ENCODE measurements around the gene KRT71.
"Not testable (repeated sequence)": the region's sequence is repeated elsewhere in the genome, so short reads cannot be mapped to it uniquely, and the experiment has no call there.

KRT71 gene

DNA sequence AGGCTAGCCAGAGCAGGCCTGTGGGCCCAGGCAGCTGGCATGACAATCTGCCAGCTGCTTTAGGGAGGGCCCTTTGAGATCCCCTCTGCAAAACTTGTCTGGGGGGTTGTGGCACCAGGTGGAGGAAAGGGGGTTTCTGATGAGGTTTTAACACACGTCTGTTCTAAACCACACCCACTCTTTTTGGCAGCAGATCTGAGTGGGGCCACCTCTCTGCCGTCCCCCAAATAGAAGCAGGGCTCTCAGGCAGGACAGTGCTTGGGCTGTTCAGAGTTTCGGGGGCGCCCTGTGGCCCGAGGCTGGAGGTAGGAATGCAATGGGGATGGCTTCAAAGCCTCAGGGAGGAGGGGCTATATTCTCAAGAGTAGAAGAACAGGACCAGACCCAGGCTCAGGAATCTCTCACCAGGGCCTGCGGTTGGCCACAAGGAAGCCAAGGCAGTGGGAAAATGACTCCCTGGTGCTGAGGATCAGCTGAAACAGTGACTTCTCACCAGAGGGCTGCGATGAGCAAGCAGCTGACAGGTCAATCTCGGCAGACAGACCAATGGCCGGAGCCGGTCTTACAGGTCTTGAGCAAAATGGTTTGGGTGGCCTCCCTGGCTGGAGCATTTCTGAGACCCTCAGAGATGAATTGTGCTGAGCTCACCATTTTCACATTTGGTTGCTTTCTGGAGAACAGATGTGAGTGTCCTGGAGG is 31.2 kb downstream of the KRT71 start:
- no peak for DNase-seq (ENCODE audit: low read depth, low spot score)

DNA sequence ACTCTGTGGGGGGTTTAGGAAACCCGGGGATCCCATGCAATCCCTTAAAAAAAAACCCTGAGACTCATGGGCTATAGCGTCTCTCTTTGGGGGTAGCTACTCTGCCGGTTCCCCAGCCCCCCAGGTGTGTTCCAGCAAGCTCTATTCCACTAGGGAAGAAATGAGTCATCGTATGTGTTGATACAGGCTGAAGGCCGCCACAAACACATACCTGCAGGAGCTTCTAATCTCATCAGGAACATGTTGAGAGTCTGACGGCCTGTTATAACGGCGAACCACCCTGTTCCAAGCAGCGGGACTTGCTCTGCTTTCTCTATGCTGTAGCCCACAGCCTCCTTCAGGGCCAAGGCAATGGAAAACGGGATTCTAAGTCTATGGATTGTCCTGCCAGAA is 31.8 kb downstream of the KRT71 start:
- no peak for DNase-seq (ENCODE audit: low read depth, low spot score)

DNA sequence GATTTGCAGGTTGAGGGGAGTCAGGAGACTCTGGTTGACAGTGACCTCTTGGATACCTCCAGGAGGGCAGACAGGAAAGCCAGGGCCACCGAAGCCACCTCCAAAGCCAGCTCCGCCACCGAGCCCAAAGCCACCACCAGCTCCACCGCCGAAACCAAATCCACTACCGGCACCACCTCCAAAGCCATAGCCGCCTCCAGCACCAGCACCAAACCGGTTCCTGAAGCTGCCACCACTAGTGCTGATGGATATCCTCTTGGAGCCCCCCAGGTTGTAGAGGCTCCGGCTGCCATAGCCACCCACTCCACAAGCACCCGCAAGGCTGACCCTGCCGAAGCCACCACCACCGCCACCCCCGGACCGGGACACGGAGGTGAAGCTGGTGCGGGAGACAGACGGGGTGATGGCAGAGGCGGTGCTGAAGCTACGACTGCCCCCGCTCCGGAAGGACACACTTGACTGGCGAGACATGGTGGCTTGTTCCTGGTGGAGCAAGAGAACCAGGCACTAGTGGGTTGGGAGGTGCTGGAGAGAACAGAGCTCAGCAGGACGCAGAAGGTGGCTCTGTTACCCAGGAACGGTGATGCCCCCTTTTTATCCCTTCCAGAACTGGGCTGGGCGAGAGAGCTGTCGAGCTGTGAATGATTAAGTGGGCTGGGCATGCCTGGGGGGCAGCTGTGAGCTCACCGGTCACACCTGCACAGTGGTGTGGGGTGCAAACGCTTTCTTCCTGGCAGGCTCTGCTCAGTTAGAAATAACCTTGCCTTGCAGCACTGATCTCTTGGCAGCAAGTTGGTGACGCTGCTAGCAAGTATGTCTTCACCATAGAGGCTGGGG is 32.9 kb downstream of the KRT71 start, which contains the start of gene KRT5:
TSS of gene KRT5 (minus strand) at position 569 of the 837 bp plus-strand sequence. CDS start at position 471, 98 bp downstream.
- no peak for DNase-seq (ENCODE audit: low read depth, low spot score)

DNA sequence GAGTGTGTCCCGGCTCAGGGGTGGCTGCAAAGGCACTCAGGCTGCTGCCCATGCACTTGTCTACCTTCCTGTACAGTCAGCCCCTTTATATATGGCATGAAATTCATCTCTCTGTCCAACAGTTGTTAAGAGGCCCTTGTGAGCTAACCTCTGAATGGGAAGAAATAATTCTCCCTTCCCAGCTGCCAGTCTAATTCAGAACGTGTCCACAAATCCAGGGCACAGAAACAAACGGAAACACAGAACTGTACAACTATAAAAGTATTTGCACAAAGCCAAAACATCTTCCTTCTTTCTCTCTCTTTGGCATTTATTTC is 33.6 kb downstream of the KRT71 start:
- no peak for DNase-seq (ENCODE audit: low read depth, low spot score)

DNA sequence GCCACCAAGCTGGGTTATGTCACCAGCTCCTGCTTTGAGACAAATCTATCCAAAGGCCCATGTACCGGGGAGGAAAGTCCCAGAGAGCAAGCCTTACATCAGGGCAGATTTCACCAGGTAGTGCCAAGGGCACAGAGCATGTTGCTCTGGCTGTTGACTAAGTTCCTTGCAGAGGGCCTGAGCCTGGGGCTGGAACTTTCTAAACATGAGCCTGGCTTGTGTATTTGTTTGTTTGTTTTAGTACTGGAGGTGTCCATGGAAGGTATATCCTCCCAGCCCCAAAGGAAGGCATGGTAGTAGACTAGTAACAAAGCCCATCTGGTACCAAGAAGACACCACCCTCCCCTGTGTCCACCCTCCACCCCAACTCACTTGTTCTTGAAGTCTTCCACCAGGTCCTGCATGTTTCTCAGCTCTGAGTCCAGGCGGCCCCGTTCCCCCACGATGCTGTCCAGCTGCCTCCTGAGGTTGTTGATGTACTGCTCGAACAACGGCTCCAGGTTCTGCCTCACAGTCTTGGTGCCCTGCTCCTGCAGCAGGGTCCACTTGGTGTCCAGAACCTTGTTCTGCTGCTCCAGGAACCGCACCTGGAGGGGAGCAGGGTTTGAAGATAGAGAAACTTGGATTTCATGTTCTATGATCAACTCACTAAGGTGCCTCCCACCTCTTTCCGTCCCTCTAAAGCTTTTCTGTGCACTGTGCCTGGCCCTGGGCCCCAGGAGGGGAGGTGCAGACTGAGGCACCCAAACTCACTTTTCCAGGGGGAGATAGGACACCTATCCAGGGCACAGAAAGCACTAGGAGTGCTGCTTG is 34.2 kb downstream of the KRT71 start:
- DNase-seq (ENCODE audit: low read depth, low spot score): no peak

DNA sequence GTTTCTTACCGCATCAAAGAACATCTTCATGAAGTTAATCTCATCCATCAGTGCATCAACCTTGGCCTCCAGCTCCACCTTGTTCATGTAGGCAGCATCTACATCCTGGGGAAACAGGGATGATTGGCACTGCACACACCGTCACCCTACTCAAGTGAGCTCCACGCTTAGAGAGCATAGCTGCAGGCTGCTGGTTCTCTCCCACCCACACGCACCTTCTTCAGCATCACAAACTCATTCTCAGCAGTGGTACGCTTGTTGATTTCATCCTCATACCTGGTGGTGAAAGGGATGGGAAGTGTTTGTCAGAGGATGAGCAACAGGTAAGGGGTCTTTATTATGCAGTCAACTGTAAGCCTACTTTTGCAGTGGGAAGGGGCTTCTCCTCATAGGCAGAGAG is 35.1 kb downstream of the KRT71 start:
- DNase-seq (ENCODE audit: low read depth, low spot score): no peak

DNA sequence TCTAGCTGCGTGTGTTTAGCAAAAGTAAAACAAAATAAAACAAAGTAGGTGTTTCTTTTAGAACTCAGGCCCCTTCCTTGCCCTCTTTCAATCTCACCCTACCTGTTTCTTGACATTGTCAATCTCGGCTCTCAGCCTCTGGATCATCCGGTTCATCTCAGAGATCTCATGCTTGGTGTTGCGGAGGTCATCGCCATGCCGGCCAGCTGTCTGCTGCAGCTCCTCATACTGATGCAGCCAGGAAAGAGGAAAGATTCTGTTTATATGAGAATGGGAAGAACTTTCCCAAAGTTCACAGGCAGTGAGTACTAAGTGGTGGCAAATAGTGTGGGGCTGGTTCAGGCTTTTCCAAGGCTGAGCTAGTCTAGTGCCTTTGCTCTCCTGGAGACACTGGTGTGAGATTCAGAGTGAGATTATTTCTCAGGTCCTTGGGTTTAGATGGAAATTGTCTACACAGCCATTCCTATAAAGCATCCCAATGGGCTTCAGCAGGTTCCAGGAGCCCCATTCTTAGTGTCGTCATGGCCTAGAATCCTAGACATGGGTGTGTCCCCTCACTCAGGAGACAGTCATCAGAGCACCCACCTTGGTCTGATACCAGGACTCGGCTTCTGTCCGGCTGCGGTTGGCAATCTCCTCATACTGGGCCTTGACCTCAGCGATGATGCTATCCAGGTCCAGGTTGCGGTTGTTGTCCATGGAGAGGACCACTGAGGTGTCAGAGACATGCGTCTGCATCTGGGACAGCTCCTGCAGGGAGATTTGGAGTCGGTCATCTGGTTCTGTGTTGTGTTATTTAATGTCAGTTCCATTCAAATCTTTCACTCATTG is 35.7 kb downstream of the KRT71 start:
- DNase-seq (ENCODE audit: low read depth, low spot score): no peak

DNA sequence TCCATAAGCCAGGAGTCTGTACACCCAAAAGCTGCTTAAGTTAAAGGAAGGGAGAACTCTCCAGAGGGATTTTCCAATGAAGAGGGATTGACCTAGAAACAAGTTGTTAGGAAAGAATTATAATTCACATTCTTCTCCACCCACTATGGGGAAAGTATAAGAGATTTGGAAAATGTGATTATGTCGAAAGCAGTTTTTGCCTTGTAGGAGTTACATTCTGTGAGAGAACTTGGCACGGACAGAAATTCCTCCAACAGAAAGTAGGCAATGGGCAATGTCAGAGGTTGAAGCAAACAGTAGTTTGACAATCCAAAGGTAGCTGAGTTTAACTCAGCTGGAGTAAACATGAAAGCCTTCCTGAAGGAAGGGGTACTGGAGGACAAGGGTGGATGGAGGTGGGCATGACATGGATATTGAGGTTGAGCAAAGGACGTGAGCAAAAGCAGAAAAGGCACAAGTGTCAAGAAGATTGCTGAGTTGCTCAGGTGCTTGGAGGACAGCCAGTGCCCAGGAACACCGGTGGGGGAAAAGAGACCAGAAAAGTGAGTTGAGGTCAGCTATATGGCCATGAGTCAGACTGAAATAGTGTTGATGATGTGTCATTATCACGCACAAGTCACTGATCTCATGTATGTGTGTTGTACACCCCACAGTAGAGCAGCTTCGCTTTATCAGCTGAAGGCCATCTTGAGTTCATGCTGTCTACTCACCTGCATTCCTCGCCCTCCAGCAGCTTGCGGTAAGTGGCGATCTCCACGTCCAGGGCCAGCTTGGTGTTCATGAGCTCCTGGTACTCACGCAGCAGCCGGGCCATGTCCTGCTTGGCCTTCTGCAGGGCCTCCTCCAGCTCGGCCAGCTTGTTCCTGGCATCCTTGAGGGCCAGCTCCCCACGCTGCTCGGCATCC is 36.8 kb downstream of the KRT71 start:
- no peak for DNase-seq (ENCODE audit: low read depth, low spot score)

DNA sequence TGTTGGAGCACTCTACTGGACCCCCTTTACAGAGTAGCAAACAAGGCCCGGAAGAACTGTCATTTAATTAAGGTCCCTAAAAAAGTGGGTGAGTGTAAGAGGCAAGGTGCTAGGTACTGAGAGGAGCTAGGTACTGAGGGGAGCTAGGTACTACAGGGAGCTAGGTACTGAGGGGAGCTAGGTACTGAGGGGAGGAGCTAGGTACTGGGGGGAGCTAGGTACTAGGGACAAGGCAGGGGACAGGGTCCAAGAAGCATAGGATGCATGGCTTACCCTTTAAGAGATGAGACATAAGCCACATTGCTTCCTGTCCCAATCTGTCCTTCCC is 37.7 kb downstream of the KRT71 start:
- no peak for DNase-seq (ENCODE audit: low read depth, low spot score)

DNA sequence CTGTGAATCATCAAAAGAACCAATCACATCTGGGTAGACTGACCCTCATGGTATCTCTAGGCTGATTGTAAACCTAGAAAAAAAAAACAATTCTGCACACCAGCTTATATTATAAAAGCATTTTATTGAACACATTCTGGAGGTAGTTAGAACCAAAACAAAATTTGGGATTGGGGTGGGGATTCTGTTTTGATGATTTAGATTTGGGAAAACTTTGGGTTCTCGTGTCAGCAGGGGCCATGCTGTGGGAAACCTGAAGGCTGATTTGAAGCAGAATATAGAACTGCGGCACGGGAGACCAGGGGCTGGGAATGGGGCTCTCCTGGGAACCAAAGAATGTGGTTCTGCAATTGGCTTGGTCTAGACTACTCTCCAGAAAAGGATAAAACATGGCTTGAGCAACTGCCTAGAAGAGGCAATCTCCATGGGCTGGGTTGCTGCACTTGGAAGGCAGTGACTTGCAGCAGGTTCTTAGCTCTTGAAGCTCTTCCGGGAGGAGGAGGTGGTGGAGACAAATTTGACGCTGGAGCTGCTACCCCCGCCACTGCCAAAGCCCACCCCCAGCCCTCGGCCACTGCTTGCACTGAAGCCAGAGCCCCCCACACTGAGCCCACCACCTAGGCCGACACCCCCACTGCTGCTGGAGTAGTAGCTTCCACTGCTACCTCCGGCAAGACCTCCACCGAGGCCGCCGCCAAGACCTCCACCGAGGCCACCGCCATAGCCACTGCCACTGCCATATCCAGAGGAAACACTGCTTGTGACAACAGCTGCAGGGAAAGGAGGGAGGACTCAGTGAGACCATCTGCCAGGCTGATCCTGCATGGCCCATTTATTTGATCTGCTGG is 38.2 kb downstream of the KRT71 start:
- no peak for DNase-seq (ENCODE audit: low read depth, low spot score)

DNA sequence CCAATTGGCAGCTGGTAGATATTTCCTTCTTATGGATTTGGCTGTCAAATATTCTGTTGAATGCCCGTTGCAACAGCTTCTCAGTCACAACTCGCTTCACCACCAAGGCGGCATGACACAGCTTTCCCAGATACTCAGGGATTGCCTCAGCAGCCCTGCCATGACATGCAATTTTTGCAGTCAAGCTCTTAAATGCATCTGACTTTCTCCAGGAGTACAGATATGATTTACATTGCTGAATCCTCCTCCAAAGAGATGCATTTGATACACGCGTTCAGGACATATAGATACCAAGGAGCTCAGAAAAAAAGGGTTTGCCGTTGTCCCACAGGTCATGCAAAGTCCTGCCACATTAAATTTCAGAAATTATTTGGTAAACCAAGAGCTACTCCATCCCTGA is 39.2 kb downstream of the KRT71 start:
- DNase-seq (ENCODE audit: low read depth, low spot score): no peak

DNA sequence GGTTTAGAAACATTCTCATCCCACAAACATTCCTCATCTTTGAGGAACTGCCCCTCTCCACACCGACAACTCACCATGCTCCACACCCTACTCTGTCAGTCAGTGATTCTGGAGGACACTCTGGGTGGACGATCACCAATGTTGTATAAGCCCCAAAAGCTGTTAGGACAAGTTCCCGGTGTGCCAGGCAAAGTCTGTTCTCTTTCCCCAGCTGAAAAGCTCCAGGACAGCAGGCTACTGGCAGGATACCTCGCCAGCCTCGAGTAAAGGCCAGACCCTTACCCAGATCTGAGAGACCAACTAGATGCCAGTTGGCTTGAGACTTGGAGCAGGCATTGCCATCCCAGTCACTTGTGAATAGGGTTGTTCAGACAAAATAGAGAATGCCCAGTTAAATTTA is 44.7 kb downstream of the KRT71 start:
- no peak for DNase-seq (ENCODE audit: low read depth, low spot score)

DNA sequence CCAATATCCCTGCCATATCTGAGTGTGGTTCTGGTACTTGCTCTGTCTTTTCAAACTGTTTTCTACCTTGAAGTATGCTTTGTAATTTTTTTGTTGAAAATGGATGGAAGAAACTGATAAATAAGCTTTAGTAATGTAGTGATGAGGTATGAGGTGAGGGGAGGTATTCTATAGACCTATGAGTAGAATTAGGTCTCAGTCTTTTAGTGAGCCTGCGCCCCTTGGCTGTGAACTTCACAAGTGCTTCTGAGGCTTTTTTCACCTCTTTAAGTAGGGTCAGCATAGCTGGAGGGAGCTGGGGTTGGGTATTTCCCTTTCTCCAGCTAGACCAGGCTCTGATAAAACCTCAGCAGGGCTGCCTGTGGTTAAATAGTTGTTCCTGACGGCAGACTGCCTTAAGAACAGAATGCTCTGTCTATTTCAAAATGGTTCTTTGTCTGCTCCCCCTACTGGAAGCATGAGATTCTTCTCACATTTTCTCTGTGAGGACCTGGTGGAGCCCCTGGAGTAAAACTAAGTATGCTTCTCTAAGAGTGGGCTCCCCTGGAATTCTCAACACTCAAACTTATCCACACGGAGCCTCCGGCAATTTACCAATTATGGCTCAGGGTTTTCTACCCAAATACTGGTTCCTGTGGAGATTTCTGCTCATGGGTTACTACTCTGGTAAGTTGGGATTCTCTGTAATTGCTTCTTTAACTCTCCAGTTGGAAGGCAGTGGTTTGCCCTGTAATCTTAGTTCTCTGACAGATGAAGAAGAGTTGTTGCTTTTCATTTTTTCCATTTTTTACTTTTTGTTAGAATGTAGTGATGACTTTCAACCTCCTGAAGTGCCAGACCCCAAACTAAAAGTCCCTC is 45.9 kb downstream of the KRT71 start:
- no peak for DNase-seq (ENCODE audit: low read depth, low spot score)

DNA sequence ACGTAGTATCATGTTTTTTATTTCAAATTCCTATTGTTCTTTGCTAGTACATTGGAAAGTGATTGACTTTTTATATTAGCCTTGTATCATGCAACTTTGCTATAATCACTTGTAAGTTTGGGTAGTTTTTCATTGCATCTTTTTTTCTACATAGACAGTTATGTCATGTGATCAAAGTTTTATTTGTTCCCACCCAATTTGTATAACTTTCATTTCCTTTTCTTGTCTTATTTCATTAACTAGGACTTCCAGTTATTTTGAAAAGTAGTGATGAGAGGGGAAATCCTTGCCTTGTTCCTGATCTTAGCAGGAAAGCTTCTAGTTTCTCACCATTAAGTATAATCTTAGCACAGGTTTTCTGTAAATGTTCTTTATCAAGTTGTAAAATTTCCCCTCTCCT is 50.1 kb downstream of the KRT71 start:
- DNase-seq (ENCODE audit: low read depth, low spot score): no peak

DNA sequence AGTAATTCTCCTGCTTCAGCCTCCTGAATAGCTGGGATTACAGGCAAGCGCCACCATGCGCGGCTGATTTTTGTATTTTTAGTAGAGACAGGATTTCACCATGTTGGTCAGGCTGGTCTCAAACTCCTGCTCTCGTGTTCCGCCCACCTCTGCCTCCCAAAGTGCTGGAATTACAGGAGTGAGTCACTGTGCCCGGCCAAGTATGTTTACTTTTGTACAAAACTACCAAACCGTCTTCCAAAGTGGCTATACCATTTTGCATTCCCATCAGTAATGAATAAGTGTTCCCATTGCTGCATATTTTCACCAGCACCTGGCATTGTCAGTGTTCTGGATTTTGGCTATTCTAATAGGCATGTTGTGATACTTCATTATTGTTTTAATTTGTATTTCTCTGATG is 51.5 kb downstream of the KRT71 start:
- DNase-seq (ENCODE audit: low read depth, low spot score): no peak

DNA sequence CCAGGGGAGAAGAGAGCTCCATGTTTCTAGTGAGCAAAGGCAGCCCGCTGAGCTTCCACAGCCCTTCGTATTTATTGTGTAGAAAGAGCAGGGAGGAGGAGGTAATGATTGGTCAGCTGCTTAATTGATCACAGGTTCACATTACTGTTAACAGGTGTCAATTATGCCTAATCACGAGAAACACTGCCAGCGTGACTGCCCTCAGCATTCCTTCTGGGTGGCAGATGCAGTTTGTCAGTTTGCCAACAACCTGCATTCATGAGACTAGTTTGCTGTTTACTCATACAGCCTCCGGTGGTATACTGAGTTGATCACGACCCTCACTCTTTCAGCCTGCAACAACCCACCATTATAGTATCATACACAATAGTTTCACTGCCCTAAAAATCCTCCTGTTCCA is 52.4 kb downstream of the KRT71 start:
- not testable (repeated sequence) for DNase-seq (ENCODE audit: low read depth, low spot score)

DNA sequence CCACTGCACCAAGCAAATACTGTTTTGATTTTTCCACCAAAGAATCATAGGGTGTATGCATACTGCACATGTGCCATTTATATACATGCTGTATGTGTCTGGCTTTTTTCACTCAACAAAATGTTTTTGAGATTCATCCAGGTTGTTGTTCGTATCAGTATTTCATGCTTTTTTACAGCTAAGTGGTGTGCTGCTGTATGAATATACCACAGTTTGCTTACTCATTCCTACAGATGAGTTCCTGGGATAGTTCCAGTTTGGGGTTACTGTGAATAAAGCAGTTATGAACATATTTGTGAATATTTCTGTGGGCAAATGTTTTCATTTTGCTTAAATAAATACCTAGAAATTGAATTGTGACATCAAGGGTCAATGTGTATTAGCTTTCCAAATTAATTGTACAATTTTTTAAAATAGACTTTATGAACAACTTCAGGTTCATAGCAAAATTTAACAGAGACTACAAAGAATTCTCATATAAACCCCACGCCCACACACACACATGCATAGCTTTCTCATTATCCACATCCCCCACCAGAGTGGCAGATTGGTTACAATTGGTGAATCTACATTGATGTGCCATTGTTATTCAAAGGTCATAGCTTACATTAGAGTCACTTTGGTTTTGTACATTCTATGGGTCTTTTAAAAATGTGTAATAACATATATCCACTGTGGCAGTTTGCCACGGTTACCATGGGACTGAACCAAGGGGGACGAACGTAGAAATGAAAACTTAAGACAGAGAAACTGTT is 53.0 kb downstream of the KRT71 start:
- DNase-seq (ENCODE audit: low read depth, low spot score): no peak

DNA sequence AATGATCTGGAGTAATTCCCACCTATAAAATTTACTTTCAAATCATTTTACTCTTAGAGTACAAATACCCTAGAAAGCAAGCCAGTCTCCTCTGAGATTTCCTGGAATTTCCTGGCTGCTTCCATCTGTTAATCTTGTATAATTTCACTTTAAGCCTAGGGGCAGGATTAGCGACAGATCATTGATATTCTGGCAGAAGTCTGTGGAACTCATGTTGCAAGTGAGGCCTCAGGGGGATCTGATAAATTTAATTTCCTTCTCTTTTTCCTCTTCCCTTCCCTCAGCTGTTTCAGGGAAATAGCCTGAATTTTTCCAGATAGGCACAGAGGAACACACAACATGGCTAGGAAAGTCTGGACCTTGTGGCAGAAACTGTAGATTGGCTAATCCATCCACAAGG is 54.0 kb downstream of the KRT71 start:
- no peak for DNase-seq (ENCODE audit: low read depth, low spot score)
